Rectal smooth muscle tissue (tissue), 1 donor: ENCODE results near the gene CHST11.

ENCODE experiments used
- H3K27ac ChIP-seq: one replicate; pipeline ENCODE4 v1.7.0; 2013; ENCODE audit warnings: low read depth, low read length, inconsistent platforms
- H3K27me3 ChIP-seq: one replicate; pipeline ENCODE4 v1.7.0; 2013; ENCODE audit warnings: low read length; ENCODE audit not compliant: control insufficient read depth, insufficient read depth
- H3K36me3 ChIP-seq: one replicate; pipeline ENCODE4 v1.7.0; 2013; ENCODE audit warnings: low read length; ENCODE audit not compliant: control insufficient read depth, insufficient read depth
- H3K4me1 ChIP-seq: one replicate; pipeline ENCODE4 v1.7.0; 2013; ENCODE audit warnings: low read length; ENCODE audit not compliant: control insufficient read depth, insufficient read depth
- H3K4me3 ChIP-seq: one replicate; pipeline ENCODE4 v1.7.0; 2013; ENCODE audit warnings: low read length
- H3K9ac ChIP-seq: one replicate; pipeline ENCODE4 v1.7.0; 2013; ENCODE audit warnings: low read length

The CHST11 gene

GRCh38 chr12:104751594-104751993 lies 294.8 kb downstream of the CHST11 start:
- H3K27ac ChIP-seq, result no peak overlapping the region
- no peaks in the 10 kb centered on the region for H3K36me3 ChIP-seq
- no peak overlapping the region for H3K4me3 ChIP-seq
- H3K4me1 ChIP-seq, result peaks cover 3% of the 10 kb centered on the region
- H3K9ac ChIP-seq, result no peak overlapping the region
- H3K27me3 ChIP-seq, result no peaks in the 10 kb centered on the region

- H3K27ac ChIP-seq, result no peak overlapping the region
- peaks cover 3% of the 10 kb centered on the region for H3K4me1 ChIP-seq
- no peak overlapping the region for H3K4me3 ChIP-seq
- H3K9ac ChIP-seq, result no peak overlapping the region
- H3K36me3 ChIP-seq, result no peaks in the 10 kb centered on the region
- no peaks in the 10 kb centered on the region for H3K27me3 ChIP-seq
Observed at GRCh38 chr12:104752016-104752415, 295.3 kb downstream of the CHST11 start.

GRCh38 chr12:104752881-104753280 lies 296.1 kb downstream of the CHST11 start:
- Histone ChIP-seq H3K36me3 (no peaks in the 10 kb centered on the region), H3K4me3 (no peak overlapping the region), H3K27ac (no peak overlapping the region), H3K4me1 (peaks cover 3% of the 10 kb centered on the region), H3K9ac (no peak overlapping the region), H3K27me3 (no peaks in the 10 kb centered on the region)

- Histone ChIP-seq H3K36me3 (no peaks in the 10 kb centered on the region), H3K27me3 (no peaks in the 10 kb centered on the region), H3K4me1 (no peaks in the 10 kb centered on the region), H3K9ac (no peak overlapping the region), H3K4me3 (no peak overlapping the region), H3K27ac (no peak overlapping the region)
Observed at GRCh38 chr12:104756901-104757300, 300.2 kb downstream of the CHST11 start.

GRCh38 chr12:104758771-104759170 lies 302.0 kb downstream of the CHST11 start:
- Histone ChIP-seq H3K27ac (no peak overlapping the region), H3K27me3 (no peaks in the 10 kb centered on the region)

GRCh38 chr12:104761091-104761490 lies 304.3 kb downstream of the CHST11 start:
- Histone ChIP-seq H3K9ac (no peak overlapping the region), H3K27ac (no peak overlapping the region), H3K4me3 (no peak overlapping the region), H3K27me3 (no peaks in the 10 kb centered on the region), H3K4me1 (no peaks in the 10 kb centered on the region), H3K36me3 (no peaks in the 10 kb centered on the region)

More at GRCh38 chr12:104758771-104759170, 302.0 kb downstream of the CHST11 start:
- H3K9ac ChIP-seq, result no peak overlapping the region
- no peak overlapping the region for H3K4me3 ChIP-seq
- H3K36me3 ChIP-seq, result no peaks in the 10 kb centered on the region
- H3K4me1 ChIP-seq, result no peaks in the 10 kb centered on the region

GRCh38 chr12:104761611-104762010 lies 304.9 kb downstream of the CHST11 start:
- no peaks in the 10 kb centered on the region for H3K36me3 ChIP-seq
- no peak overlapping the region for H3K4me3 ChIP-seq
- H3K4me1 ChIP-seq, result no peaks in the 10 kb centered on the region
- no peak overlapping the region for H3K27ac ChIP-seq
- no peaks in the 10 kb centered on the region for H3K27me3 ChIP-seq
- H3K9ac ChIP-seq, result no peak overlapping the region

- Histone ChIP-seq H3K27ac (no peak overlapping the region), H3K4me3 (no peak overlapping the region), H3K9ac (no peak overlapping the region), H3K4me1 (no peaks in the 10 kb centered on the region), H3K36me3 (no peaks in the 10 kb centered on the region), H3K27me3 (no peaks in the 10 kb centered on the region)
Observed at GRCh38 chr12:104763168-104763805, 306.5 kb downstream of the CHST11 start.

GRCh38 chr12:104764225-104765091 lies 307.7 kb downstream of the CHST11 start:
- no peak overlapping the region for H3K27ac ChIP-seq

GRCh38 chr12:104767261-104767660 lies 310.5 kb downstream of the CHST11 start:
- Histone ChIP-seq H3K27ac (no peak overlapping the region), H3K9ac (no peak overlapping the region), H3K4me3 (no peak overlapping the region), H3K36me3 (no peaks in the 10 kb centered on the region), H3K27me3 (no peaks in the 10 kb centered on the region), H3K4me1 (no peaks in the 10 kb centered on the region)

More at GRCh38 chr12:104764225-104765091, 307.7 kb downstream of the CHST11 start:
- Histone ChIP-seq H3K36me3 (no peaks in the 10 kb centered on the region), H3K9ac (no peak overlapping the region), H3K27me3 (no peaks in the 10 kb centered on the region), H3K4me3 (no peak overlapping the region), H3K4me1 (no peaks in the 10 kb centered on the region)

- Histone ChIP-seq H3K27me3 (no peaks in the 10 kb centered on the region), H3K4me1 (no peaks in the 10 kb centered on the region), H3K9ac (no peak overlapping the region), H3K27ac (no peak overlapping the region), H3K4me3 (no peak overlapping the region), H3K36me3 (no peaks in the 10 kb centered on the region)
Observed at GRCh38 chr12:104768033-104768432, 311.3 kb downstream of the CHST11 start.

GRCh38 chr12:104769144-104769561 lies 312.4 kb downstream of the CHST11 start:
- Histone ChIP-seq H3K4me3 (no peak overlapping the region), H3K27me3 (no peaks in the 10 kb centered on the region), H3K36me3 (no peaks in the 10 kb centered on the region), H3K4me1 (no peaks in the 10 kb centered on the region), H3K9ac (no peak overlapping the region), H3K27ac (no peak overlapping the region)
